Colonic mucosa (tissue), 4 donors: Measurements from ENCODE around the gene LILRB5. TPM values are rescaled to one million over a fixed set of nuclear protein-coding genes. Genes with fewer than 3 reads are reported as not detected.
"Not testable (repeated sequence)": the region's sequence is repeated elsewhere in the genome, so short reads cannot be mapped to it uniquely, and the experiment has no call there.

Source experiments
- DNase-seq: peaks from one replicate; pipeline ENCODE4 v3.0.0-alpha.2; 2020
- H3K27ac ChIP-seq: fragments of 200-600 bp; one replicate; pipeline ENCODE4 v1.8.0; 2021
- H3K27me3 ChIP-seq: fragments of 200-600 bp; one replicate; pipeline ENCODE4 v1.8.0; 2021
- H3K36me3 ChIP-seq: fragments of 200-600 bp; one replicate; pipeline ENCODE4 v1.8.0; 2021
- H3K4me1 ChIP-seq: fragments of 200-600 bp; one replicate; pipeline ENCODE4 v1.8.0; 2021; ENCODE audit warnings: mild to moderate bottlenecking
- H3K4me3 ChIP-seq: fragments of 200-600 bp; one replicate; pipeline ENCODE4 v1.8.0; 2021
- H3K9ac ChIP-seq, 2 donors: one replicate each; pipeline ENCODE4 v1.7.0; 2013; ENCODE audit warnings: control low read depth in 2 of 2, low read depth in 2 of 2, low read length in 2 of 2
- H3K9me3 ChIP-seq: fragments of 200-600 bp; one replicate; pipeline ENCODE4 v1.8.0; 2021
- CTCF ChIP-seq: fragments of 200-600 bp; IDR thresholded peaks from one replicate; pipeline ENCODE4 v1.8.0; 2022; ENCODE audit warnings: antibody characterized with exemption, mild to moderate bottlenecking
- intact Hi-C: fragments of 100-400 bp; cut with DNase I; formaldehyde crosslinking; loops from one replicate; pipeline ENCODE4 v1.14.1; 2022
- total RNA-seq, 2 donors: library from RNA; stranded (reverse); fragmentation: NEBNext Ultra II Directional in 1 of 2; extraction: Animal tissue kit (Norgen Biotek cat#: 25700) in 1 of 2; gene quantifications; one replicate each; pipeline ENCODE4 v1.2.1, GENCODE V29; 2021
- donor health status: healthy.
- donor health status: DM: no; HTN: no; CAD: no.
- donor health status: DM: no; HTN: no; CAD: no.

LILRB5 gene
- total RNA-seq, 2 donors from 2014 or later, result 2.2 to 8.6 TPM

- H3K27ac ChIP-seq, result no peak overlapping the region
- H3K36me3 ChIP-seq, result no peaks in the 10 kb centered on the region
- no peak overlapping the region for H3K4me3 ChIP-seq
- no peak for DNase-seq
- TF ChIP-seq CTCF, result no peak
- intact Hi-C loops, result loop anchor here (5.0 kb wide), 1 partner anchor 67 kb away; no protein-coding TSS in a partner anchor
- H3K9ac ChIP-seq, result no peak overlapping the region
- no peaks in the 10 kb centered on the region for H3K27me3 ChIP-seq
- H3K9me3 ChIP-seq, result no peaks in the 10 kb centered on the region
- H3K4me1 ChIP-seq, result no peaks in the 10 kb centered on the region
Measured at GRCh38 chr19:54233941-54234340, 23.1 kb downstream of the LILRB5 start.

GRCh38 chr19:54231077-54231931 lies 25.8 kb downstream of the LILRB5 start:
- Histone ChIP-seq H3K36me3 (no peaks in the 10 kb centered on the region), H3K9me3 (no peaks in the 10 kb centered on the region), H3K27me3 (no peaks in the 10 kb centered on the region), H3K4me3 (no peak overlapping the region), H3K27ac (no peak overlapping the region), H3K9ac (no peak overlapping the region), H3K4me1 (no peaks in the 10 kb centered on the region)
- intact Hi-C loops, result loop anchor here (5.0 kb wide), 1 partner anchor 64 kb away; no protein-coding TSS in a partner anchor
- peak; percentile 92 for TF ChIP-seq CTCF
- DNase-seq, result peak; percentile 88

GRCh38 chr19:54230031-54230430 lies 27.0 kb downstream of the LILRB5 start:
- Histone ChIP-seq H3K4me1 (no peaks in the 10 kb centered on the region), H3K27ac (no peak overlapping the region), H3K36me3 (no peaks in the 10 kb centered on the region), H3K9ac (no peak overlapping the region), H3K9me3 (no peaks in the 10 kb centered on the region), H3K27me3 (no peaks in the 10 kb centered on the region), H3K4me3 (no peak overlapping the region)
- intact Hi-C loops, result loop anchor here (5.0 kb wide), 1 partner anchor 63 kb away; no protein-coding TSS in a partner anchor
- no peak for TF ChIP-seq CTCF
- no peak for DNase-seq

- H3K4me3 ChIP-seq, result no peak overlapping the region
- no peaks in the 10 kb centered on the region for H3K27me3 ChIP-seq
- H3K9ac ChIP-seq, result no peak overlapping the region
- H3K4me1 ChIP-seq, result no peaks in the 10 kb centered on the region
- TF ChIP-seq CTCF, result no peak
- intact Hi-C loops, result no loop called here
- H3K27ac ChIP-seq, result no peak overlapping the region
- H3K36me3 ChIP-seq, result no peaks in the 10 kb centered on the region
- no peak for DNase-seq
- H3K9me3 ChIP-seq, result no peaks in the 10 kb centered on the region
Measured at GRCh38 chr19:54229146-54229545, 27.9 kb downstream of the LILRB5 start.

- intact Hi-C loops, H3K4me1 ChIP-seq, H3K4me3 ChIP-seq, H3K9ac ChIP-seq, H3K9me3 ChIP-seq, H3K27me3 ChIP-seq, H3K27ac ChIP-seq, DNase-seq, H3K36me3 ChIP-seq: not testable (repeated sequence)
Measured at GRCh38 chr19:54224619-54225018, 32.5 kb downstream of the LILRB5 start.

GRCh38 chr19:54223937-54224281 lies 33.2 kb downstream of the LILRB5 start:
- intact Hi-C loops, H3K27ac ChIP-seq, H3K4me3 ChIP-seq, H3K27me3 ChIP-seq, H3K9me3 ChIP-seq, H3K36me3 ChIP-seq, H3K9ac ChIP-seq, H3K4me1 ChIP-seq, DNase-seq: not testable (repeated sequence)

GRCh38 chr19:54223277-54223936 lies 33.7 kb downstream of the LILRB5 start:
- intact Hi-C loops, H3K9ac ChIP-seq, H3K4me1 ChIP-seq, H3K9me3 ChIP-seq, H3K36me3 ChIP-seq, H3K27me3 ChIP-seq, H3K27ac ChIP-seq, DNase-seq, H3K4me3 ChIP-seq: not testable (repeated sequence)

- H3K4me1 ChIP-seq, DNase-seq, H3K9me3 ChIP-seq, H3K27me3 ChIP-seq, H3K9ac ChIP-seq, intact Hi-C loops, H3K27ac ChIP-seq, H3K4me3 ChIP-seq, H3K36me3 ChIP-seq: not testable (repeated sequence)
Measured at GRCh38 chr19:54222474-54223276, 34.4 kb downstream of the LILRB5 start, which contains the start of gene LILRB3. LILRB3 (minus strand) TSS chr19:54223007; CDS start chr19:54222976, 31 bp downstream.

GRCh38 chr19:54221947-54222346 lies 35.1 kb downstream of the LILRB5 start:
- H3K36me3 ChIP-seq, H3K27me3 ChIP-seq, DNase-seq, H3K9ac ChIP-seq, H3K4me1 ChIP-seq, H3K9me3 ChIP-seq, intact Hi-C loops, H3K4me3 ChIP-seq, H3K27ac ChIP-seq: not testable (repeated sequence)
